K562 treated with DMSO at 1 percent for 4 hours (cell line): Measurements from ENCODE around the gene USP34. TPM values are rescaled to one million over a fixed set of nuclear protein-coding genes. Genes with fewer than 3 reads are reported as not detected.

Experiments used
- total RNA-seq: library from RNA; unstranded; fragments of 300-600 nt; gene quantifications from 2 replicates; pipeline ENCODE4 v1.2.3, GENCODE V29; 2022; ENCODE audit not compliant: insufficient read depth

USP34 gene
- 41.7 and 58.0 TPM in 2 replicates for total RNA-seq

GRCh38 chr2:61470965-61471904 is at the start of gene USP34:
USP34 (minus strand) TSS chr2:61471087; CDS start chr2:61470692, 395 bp downstream.

GRCh38 chr2:61161888-61162287 is 309.0 kb downstream of the USP34 start, which contains the start of gene C2orf74:
C2orf74 (plus strand) TSS chr2:61162188; CDS start chr2:61162515, 327 bp downstream.

Other genes starting within 250 kb of the USP34 start
- 59.7 and 70.4 TPM in 2 replicates for gene XPO1, start 67.3 kb upstream of the USP34 start, total RNA-seq